CD14-positive monocyte (primary cell): ENCODE data around the gene FAM163B. TPM values are rescaled to one million over a fixed set of nuclear protein-coding genes. Genes with fewer than 3 reads are reported as not detected.

Source experiments
- DNase-seq, 3 donors: peaks; one replicate each; pipeline ENCODE4 v3.0.0-alpha.2; 2011 to 2022
- H2AFZ ChIP-seq: 2 replicates; pipeline ENCODE4 v1.6.0; 2012; ENCODE audit warnings: mild to moderate bottlenecking, low read depth, low read length, inconsistent platforms; ENCODE audit not compliant: insufficient read depth, poor library complexity, severe bottlenecking
- H3K27ac ChIP-seq, 2 donors: 1 replicate in 1 of 2; 2 replicates in 1 of 2; pipeline ENCODE4 v1.5.1; 2012 to 2013; ENCODE audit warnings: low read length in 2 of 2, control low read depth in 1 of 2, inconsistent platforms in 1 of 2, low read depth in 1 of 2, mild to moderate bottlenecking in 1 of 2
- H3K27me3 ChIP-seq, 2 donors: one replicate each; pipeline versions ENCODE4 v1.6.0 to v1.6.1; 2011 to 2013; ENCODE audit warnings: low read length in 2 of 2; ENCODE audit not compliant: control insufficient read depth in 2 of 2, insufficient read depth in 2 of 2
- H3K36me3 ChIP-seq, 2 donors: replicated peaks in 1 of 2; 1 replicate in 1 of 2; 2 replicates in 1 of 2; pipeline versions ENCODE4 v1.5.1 to v1.6.1; 2012 to 2013; ENCODE audit warnings: low read length in 2 of 2, control low read depth in 1 of 2, inconsistent platforms in 1 of 2, mild to moderate bottlenecking in 1 of 2; ENCODE audit not compliant: insufficient read depth in 2 of 2, control insufficient read depth in 1 of 2
- H3K4me1 ChIP-seq, 2 donors: 1 replicate in 1 of 2; 2 replicates in 1 of 2; pipeline versions ENCODE4 v1.5.1 to v1.6.1; 2012 to 2013; ENCODE audit warnings: low read length in 2 of 2, control low read depth in 1 of 2, inconsistent platforms in 1 of 2, mild to moderate bottlenecking in 1 of 2, moderate library complexity in 1 of 2; ENCODE audit not compliant: insufficient read depth in 2 of 2, control insufficient read depth in 1 of 2
- H3K4me2 ChIP-seq: replicated peaks from 2 replicates; pipeline ENCODE3; 2012; ENCODE audit warnings: low read length, moderate library complexity, mild to moderate bottlenecking; ENCODE audit not compliant: poor library complexity, severe bottlenecking; ENCODE audit errors: extremely low read depth
- H3K4me3 ChIP-seq, 3 experiments: fragments of 200-600 bp in 1 of 3; sonication (generic) in 1 of 3; replicated peaks in 1 of 3; 1 replicate in 2 of 3; 2 replicates in 1 of 3; pipeline ENCODE4 v1.5.1; 2011 to 2013; ENCODE audit warnings: low read length in 3 of 3, mild to moderate bottlenecking in 3 of 3, control low read depth in 2 of 3, low read depth in 2 of 3, inconsistent platforms in 1 of 3, moderate library complexity in 1 of 3
- H3K79me2 ChIP-seq: 2 replicates; pipeline ENCODE4 v1.6.0; 2012; ENCODE audit warnings: mild to moderate bottlenecking, control low read depth, inconsistent platforms, low read length, moderate library complexity; ENCODE audit not compliant: insufficient read depth
- H3K9ac ChIP-seq: 2 replicates; pipeline ENCODE4 v1.6.0; 2017; ENCODE audit warnings: low read length, mild to moderate bottlenecking; ENCODE audit not compliant: insufficient read depth, poor library complexity, severe bottlenecking
- H3K9me3 ChIP-seq, 2 donors: replicated peaks in 1 of 2; 1 replicate in 1 of 2; 2 replicates in 1 of 2; pipeline versions ENCODE4 v1.5.1 to v1.6.1; 2012 to 2013; ENCODE audit warnings: low read length in 2 of 2, control low read depth in 1 of 2; ENCODE audit not compliant: control insufficient read depth in 1 of 2, insufficient read depth in 1 of 2
- H4K20me1 ChIP-seq: 2 replicates; pipeline ENCODE4 v1.6.0; 2012; ENCODE audit warnings: mild to moderate bottlenecking, low read length, control low read depth, moderate library complexity; ENCODE audit not compliant: insufficient read depth
- H3K27ac Mint-ChIP-seq, 7 donors: one replicate each; pipeline ENCODE4 v1.8.0; 2020; ENCODE audit warnings: mild to moderate bottlenecking in 7 of 7, mixed read lengths in 7 of 7, moderate library complexity in 6 of 7, inconsistent platforms in 2 of 7
- H3K27me3 Mint-ChIP-seq, 3 donors: one replicate each; pipeline ENCODE4 v1.8.0; 2021 to 2022; ENCODE audit warnings: low read depth in 3 of 3, mild to moderate bottlenecking in 3 of 3, mixed read lengths in 3 of 3, moderate library complexity in 3 of 3, inconsistent platforms in 1 of 3
- H3K36me3 Mint-ChIP-seq, 2 donors: one replicate each; pipeline ENCODE4 v1.8.0; 2020; ENCODE audit warnings: mixed read lengths in 2 of 2, inconsistent platforms in 1 of 2, mild to moderate bottlenecking in 1 of 2
- H3K4me1 Mint-ChIP-seq: one replicate; pipeline ENCODE4 v1.8.0; 2020; ENCODE audit warnings: mild to moderate bottlenecking, mixed read lengths
- H3K4me3 Mint-ChIP-seq, 2 donors: one replicate each; pipeline ENCODE4 v1.8.0; 2020; ENCODE audit warnings: mild to moderate bottlenecking in 2 of 2, mixed read lengths in 2 of 2, moderate library complexity in 1 of 2
- H3K9me3 Mint-ChIP-seq, 7 donors: one replicate each; pipeline ENCODE4 v1.8.0; 2020 to 2022; ENCODE audit warnings: mixed read lengths in 7 of 7, mild to moderate bottlenecking in 6 of 7, moderate library complexity in 6 of 7, inconsistent platforms in 2 of 7
- WGBS: methylation state at CpG from one replicate; pipeline ENCODE4 v1.1.5; 2013; ENCODE audit warnings: missing lambda C conversion rate; ENCODE audit not compliant: insufficient coverage; 5-methylcytosine and 5-hydroxymethylcytosine counted together
- intact Hi-C, 2 donors: fragments of 100-400 bp; cut with micrococcal nuclease; formaldehyde crosslinking; loops; one replicate each; pipeline versions ENCODE4 v1.15.0 to v1.15.1; 2023
- polyA plus RNA-seq, 3 donors: library from polyadenylated mRNA; depleted of rRNA in 1 of 3; unstranded in 2 of 3; stranded (reverse) in 1 of 3; fragments of 300-500 nt in 2 of 3; fragments of >200 nt in 1 of 3; fragmentation: Illumina TruSeq in 2 of 3; gene quantifications; 1 replicate in 2 of 3; 2 replicates in 1 of 3; pipeline ENCODE4 v1.2.3, GENCODE V29; 2012 to 2021
- TF ChIP-seq, protein P1 (sequence below): fragments of 200-600 bp; IDR thresholded peaks from one replicate; pipeline ENCODE4 v1.8.0; 2022; ENCODE audit warnings: antibody characterized with exemption, mild to moderate bottlenecking

Gene FAM163B
- polyA plus RNA-seq, 3 donors: not detected

DNA sequence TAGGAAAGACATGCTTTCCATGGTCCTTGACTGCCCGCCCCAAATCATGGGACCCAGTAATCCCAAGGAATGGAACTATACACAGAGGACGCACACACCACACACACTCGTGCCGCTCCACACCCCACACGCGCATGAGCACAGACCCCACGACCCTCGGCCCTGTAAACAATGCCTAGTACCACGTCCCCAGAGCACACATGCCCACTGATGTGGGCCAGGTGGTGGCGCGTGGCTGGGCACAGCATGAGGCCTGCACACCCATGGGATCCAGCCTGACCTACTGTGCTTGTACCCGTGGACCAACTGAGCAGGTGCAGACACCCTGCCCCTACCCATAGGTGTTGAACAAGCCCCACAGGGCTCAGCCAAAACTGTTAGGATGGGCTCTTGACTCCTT lies 27.7 kb upstream of the FAM163B start:
- Mint-ChIP-seq H3K27me3 (peaks cover 2 to 19% (median 12%) of the 10 kb centered on the region in 3 donors), H3K4me1 (no peaks in the 10 kb centered on the region), H3K4me3 (no peak overlapping the region), H3K9me3 (no peaks in the 10 kb centered on the region), H3K36me3 (no peaks in the 10 kb centered on the region), H3K27ac (peak overlapping the region in 1 of 7 donors; percentile 21)
- H4K20me1 ChIP-seq: no peaks in the 10 kb centered on the region
- H3K4me1 ChIP-seq: no peaks in the 10 kb centered on the region
- no peak overlapping the region for H3K4me3 ChIP-seq
- H3K9ac ChIP-seq: no peak overlapping the region
- TF ChIP-seq, protein P1, sequence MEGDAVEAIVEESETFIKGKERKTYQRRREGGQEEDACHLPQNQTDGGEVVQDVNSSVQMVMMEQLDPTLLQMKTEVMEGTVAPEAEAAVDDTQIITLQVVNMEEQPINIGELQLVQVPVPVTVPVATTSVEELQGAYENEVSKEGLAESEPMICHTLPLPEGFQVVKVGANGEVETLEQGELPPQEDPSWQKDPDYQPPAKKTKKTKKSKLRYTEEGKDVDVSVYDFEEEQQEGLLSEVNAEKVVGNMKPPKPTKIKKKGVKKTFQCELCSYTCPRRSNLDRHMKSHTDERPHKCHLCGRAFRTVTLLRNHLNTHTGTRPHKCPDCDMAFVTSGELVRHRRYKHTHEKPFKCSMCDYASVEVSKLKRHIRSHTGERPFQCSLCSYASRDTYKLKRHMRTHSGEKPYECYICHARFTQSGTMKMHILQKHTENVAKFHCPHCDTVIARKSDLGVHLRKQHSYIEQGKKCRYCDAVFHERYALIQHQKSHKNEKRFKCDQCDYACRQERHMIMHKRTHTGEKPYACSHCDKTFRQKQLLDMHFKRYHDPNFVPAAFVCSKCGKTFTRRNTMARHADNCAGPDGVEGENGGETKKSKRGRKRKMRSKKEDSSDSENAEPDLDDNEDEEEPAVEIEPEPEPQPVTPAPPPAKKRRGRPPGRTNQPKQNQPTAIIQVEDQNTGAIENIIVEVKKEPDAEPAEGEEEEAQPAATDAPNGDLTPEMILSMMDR: no peak
- H2AFZ ChIP-seq: no peak overlapping the region
- H3K27me3 ChIP-seq: no peaks in the 10 kb centered on the region
- H3K79me2 ChIP-seq: no peaks in the 10 kb centered on the region
- 94% methylated on average over 11 of the region's 12 CpGs for WGBS
- H3K36me3 ChIP-seq: no peaks in the 10 kb centered on the region
- H3K9me3 ChIP-seq: no peaks in the 10 kb centered on the region
- no peak overlapping the region for H3K4me2 ChIP-seq
- no peak for DNase-seq
- no peak overlapping the region for H3K27ac ChIP-seq
- intact Hi-C loops: no loop called here

DNA sequence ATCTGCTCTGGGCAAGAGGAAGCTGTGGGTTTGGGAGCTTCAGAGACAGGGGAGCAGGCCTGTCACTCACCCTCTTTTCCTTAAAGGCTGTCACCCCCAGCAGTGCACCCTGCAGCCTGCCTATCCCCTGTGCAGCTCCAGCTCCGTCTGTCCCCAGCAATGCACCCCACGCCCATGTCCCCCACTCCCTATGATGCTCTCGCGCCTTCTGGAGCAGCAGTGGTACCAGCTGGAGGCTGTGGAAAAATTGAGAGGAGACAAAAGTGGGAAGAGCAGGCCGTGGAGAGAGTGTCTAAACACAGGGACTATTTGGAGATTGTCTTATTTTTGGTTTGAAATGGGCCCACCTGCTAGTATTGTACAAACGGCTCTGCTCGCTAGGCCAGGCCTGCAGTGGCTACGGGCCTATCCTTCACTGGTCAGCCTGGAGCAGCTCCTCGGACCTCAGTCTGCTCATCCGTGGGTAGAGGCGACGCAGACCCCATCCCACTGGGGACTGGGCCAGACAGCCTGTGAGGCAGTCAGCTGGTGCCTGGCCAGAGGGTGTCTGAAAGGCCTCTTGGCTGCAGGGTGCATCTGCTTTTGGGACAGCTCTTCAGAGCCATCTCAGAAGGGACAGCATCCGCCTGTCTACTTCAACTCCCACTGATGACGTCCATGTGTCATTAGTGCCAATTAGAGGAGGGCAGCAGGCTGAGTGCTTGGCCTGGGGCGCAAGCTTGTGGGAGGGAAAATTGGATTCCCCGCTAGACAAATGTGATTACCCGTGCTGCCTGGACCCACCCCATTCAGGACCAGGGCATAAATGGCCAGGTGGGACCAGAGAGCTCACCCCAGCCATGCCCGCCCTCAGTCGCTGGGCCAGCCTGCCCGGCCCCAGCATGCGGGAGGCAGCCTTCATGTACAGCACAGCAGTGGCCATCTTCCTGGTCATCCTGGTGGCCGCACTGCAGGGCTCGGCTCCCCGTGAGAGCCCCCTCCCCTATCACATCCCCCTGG lies 26.6 kb upstream of the FAM163B start, which contains the start of gene DBH:
TSS of gene DBH (plus strand) at position 831 of the 999 bp plus-strand sequence. CDS start at position 840, 9 bp downstream.
- 96% methylated on average over 17 of the region's 24 CpGs for WGBS
- Mint-ChIP-seq H3K36me3 (no peaks in the 10 kb centered on the region), H3K27ac (peak within 1 kb of the TSS in 1 of 7 donors; percentile 21), H3K27me3 (peaks cover 2 to 19% (median 10%) of the 10 kb centered on the region in 3 donors), H3K9me3 (no peaks in the 10 kb centered on the region), H3K4me1 (no peaks in the 10 kb centered on the region), H3K4me3 (no peak within 1 kb of the TSS)
- Histone ChIP-seq H3K4me2 (no peak within 1 kb of the TSS), H3K36me3 (no peaks in the 10 kb centered on the region), H3K27ac (no peak within 1 kb of the TSS), H3K79me2 (no peaks in the 10 kb centered on the region), H2AFZ (no peak within 1 kb of the TSS), H3K4me1 (no peaks in the 10 kb centered on the region), H3K9ac (no peak within 1 kb of the TSS), H3K4me3 (no peak within 1 kb of the TSS), H3K9me3 (no peaks in the 10 kb centered on the region), H4K20me1 (no peaks in the 10 kb centered on the region), H3K27me3 (no peaks in the 10 kb centered on the region)
- DNase-seq: no peak
- intact Hi-C loops: no loop called here
- TF ChIP-seq, protein P1: no peak
